Prostate gland (tissue), 2 donors: Measurements from ENCODE around the gene PLA2G2F. TPM values are rescaled to one million over a fixed set of nuclear protein-coding genes. Genes with fewer than 3 reads are reported as not detected.

Source experiments
- DNase-seq: peaks from one replicate; pipeline ENCODE4 v3.0.0-alpha.2; 2019; ENCODE audit warnings: low spot score
- H3K27ac ChIP-seq, 2 donors: fragments of 200-600 bp; sonication (generic); 2 replicates each; pipeline ENCODE4 v1.5.1; 2017 to 2019
- H3K27me3 ChIP-seq: fragments of 200-600 bp; sonication (generic); replicated peaks from 2 replicates; pipeline ENCODE4 v1.5.1; 2019; ENCODE audit not compliant: insufficient read depth
- H3K36me3 ChIP-seq, 2 donors: fragments of 200-600 bp; sonication (generic); 1 replicate in 1 of 2; 2 replicates in 1 of 2; pipeline versions ENCODE4 v1.5.1 to v1.8.1; 2017 to 2019
- H3K4me1 ChIP-seq: fragments of 200-600 bp; sonication (generic); replicated peaks from 2 replicates; pipeline ENCODE4 v1.5.1; 2019
- H3K4me3 ChIP-seq, 2 donors: fragments of 200-600 bp; sonication (generic); 2 replicates each; pipeline ENCODE4 v1.5.1; 2017 to 2019
- H3K9me3 ChIP-seq: fragments of 200-600 bp; sonication (generic); 2 replicates; pipeline ENCODE4 v1.5.1; 2017
- POLR2A ChIP-seq: fragments of 450-650 bp; IDR thresholded peaks from one replicate; pipeline ENCODE4 v1.6.1; 2016; ENCODE audit warnings: antibody characterized with exemption, mild to moderate bottlenecking
- POLR2AphosphoS5 ChIP-seq: sonication (generic); formaldehyde crosslinking; IDR thresholded peaks from one replicate; pipeline ENCODE4 v1.6.1; 2017; ENCODE audit warnings: antibody characterized with exemption
- WGBS: methylation state at CpG from one replicate; pipeline ENCODE4 v1.1.5; 2018; 5-methylcytosine and 5-hydroxymethylcytosine counted together
- intact Hi-C: fragments of 100-400 bp; cut with DNase I; formaldehyde crosslinking; loops from one replicate; pipeline ENCODE4 v1.14.2; 2022
- total RNA-seq, 2 donors: library from RNA; depleted of rRNA; stranded (reverse); fragments of >200 nt; gene quantifications; one replicate each; pipeline ENCODE4 v1.1.0, GENCODE V29; 2016
- TF ChIP-seq, protein P1 (sequence below), 4 experiments: fragments of 200-600 bp in 2 of 4; fragments of 450-650 bp in 2 of 4; sonication (generic) in 2 of 4; IDR thresholded peaks; 1 replicate in 3 of 4; 2 replicates in 1 of 4; pipeline ENCODE4 v1.5.1; 2016 to 2019; ENCODE audit warnings: antibody characterized with exemption in 4 of 4, mild to moderate bottlenecking in 2 of 4, moderate library complexity in 2 of 4

Gene PLA2G2F
- total RNA-seq, 2 donors from 2014 or later = 0.23 TPM

DNA sequence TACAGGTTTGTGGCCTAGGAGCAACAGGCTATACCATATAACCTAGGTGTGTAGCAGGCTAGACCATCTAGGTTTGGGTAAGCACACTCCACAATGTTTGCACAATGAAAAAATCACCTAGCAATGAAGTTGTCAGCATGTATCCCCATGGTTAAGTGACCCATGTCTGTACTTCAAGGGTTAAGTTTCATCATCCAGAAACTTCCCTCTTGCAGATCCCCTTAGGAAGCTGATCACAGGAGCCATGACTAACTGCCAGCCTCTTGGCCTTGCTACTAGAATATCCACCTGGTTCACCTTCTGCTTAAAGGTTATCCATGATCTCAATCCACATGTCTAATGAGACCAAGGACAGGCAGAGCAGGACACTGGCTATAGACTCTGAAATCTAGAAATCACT, 43.3 kb downstream of the PLA2G2F start:
- Histone ChIP-seq H3K4me1 (no peaks in the 10 kb centered on the region), H3K4me3 (no peak overlapping the region), H3K27ac (no peak overlapping the region), H3K36me3 (no peaks in the 10 kb centered on the region), H3K27me3 (no peaks in the 10 kb centered on the region), H3K9me3 (no peaks in the 10 kb centered on the region)
- TF ChIP-seq POLR2AphosphoS5 (no peak), POLR2A (no peak)
- TF ChIP-seq, protein P1, sequence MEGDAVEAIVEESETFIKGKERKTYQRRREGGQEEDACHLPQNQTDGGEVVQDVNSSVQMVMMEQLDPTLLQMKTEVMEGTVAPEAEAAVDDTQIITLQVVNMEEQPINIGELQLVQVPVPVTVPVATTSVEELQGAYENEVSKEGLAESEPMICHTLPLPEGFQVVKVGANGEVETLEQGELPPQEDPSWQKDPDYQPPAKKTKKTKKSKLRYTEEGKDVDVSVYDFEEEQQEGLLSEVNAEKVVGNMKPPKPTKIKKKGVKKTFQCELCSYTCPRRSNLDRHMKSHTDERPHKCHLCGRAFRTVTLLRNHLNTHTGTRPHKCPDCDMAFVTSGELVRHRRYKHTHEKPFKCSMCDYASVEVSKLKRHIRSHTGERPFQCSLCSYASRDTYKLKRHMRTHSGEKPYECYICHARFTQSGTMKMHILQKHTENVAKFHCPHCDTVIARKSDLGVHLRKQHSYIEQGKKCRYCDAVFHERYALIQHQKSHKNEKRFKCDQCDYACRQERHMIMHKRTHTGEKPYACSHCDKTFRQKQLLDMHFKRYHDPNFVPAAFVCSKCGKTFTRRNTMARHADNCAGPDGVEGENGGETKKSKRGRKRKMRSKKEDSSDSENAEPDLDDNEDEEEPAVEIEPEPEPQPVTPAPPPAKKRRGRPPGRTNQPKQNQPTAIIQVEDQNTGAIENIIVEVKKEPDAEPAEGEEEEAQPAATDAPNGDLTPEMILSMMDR (IDR thresholded peaks at IDR 0.05) = no peak
- intact Hi-C loops = loop anchor here (10.0 kb wide), 1 partner anchor 448 kb away; no protein-coding TSS in a partner anchor
- no peak for DNase-seq

DNA sequence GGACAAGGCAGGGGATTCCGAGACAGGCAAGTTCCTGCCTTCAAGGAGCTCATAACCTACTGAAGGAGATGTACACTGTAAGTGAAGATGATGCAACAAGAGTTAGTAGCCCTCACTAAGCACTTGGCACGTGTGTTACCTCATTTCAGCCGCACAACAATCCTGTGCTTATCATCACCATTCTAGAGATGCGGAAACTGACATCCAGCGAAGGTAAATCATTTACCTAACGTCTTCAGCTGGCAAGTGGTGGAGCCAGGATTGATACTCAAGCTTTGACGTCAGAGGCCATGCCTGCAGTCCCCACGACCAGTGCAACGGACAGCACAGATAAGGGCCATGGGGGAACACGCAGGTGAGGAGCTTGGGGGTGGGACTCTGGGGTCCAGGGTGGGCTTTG, 43.9 kb downstream of the PLA2G2F start:
- intact Hi-C loops = loop anchor here (10.0 kb wide), 1 partner anchor 448 kb away; no protein-coding TSS in a partner anchor
- no peaks in the 10 kb centered on the region for H3K9me3 ChIP-seq
- WGBS = 91% methylated on average over 10 of the region's 10 CpGs
- TF ChIP-seq POLR2AphosphoS5 (no peak), POLR2A (no peak)
- TF ChIP-seq, protein P1 (IDR thresholded peaks at IDR 0.05) = no peak
- H3K4me1 ChIP-seq = no peaks in the 10 kb centered on the region
- H3K27ac ChIP-seq = no peak overlapping the region
- H3K4me3 ChIP-seq = no peak overlapping the region
- no peaks in the 10 kb centered on the region for H3K27me3 ChIP-seq
- no peaks in the 10 kb centered on the region for H3K36me3 ChIP-seq
- no peak for DNase-seq

DNA sequence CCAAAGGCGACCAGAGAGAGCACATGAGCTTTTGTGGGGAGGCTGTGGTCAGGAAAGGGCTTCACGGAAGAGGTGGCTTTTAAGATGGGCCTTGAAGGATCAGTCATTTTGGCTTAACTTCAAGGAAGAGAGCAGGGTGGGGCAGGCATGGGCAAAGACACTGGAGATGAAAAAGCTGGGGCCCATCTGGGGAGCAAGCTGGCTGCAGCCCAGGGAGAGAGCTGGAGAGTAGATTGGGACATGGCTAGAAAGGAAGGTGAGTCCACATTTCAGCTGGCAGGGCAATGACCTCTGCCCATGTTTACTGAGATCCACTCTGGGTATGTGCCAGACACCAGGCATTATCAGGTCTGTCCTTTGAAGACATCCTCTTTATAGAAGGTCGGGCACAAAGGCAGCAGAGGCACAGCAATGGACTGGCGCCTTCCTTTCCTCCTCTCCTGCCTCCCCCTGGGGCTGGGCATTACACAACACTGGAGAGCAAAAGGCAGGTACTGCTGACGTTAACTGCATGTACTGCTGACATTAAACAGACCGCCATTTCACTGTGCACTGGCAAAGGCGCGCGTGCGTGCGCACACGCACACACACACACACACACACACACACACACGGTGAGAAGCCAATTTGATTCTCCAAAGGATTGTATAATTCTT, 44.6 kb downstream of the PLA2G2F start:
- no peaks in the 10 kb centered on the region for H3K27me3 ChIP-seq
- H3K4me1 ChIP-seq = no peaks in the 10 kb centered on the region
- H3K9me3 ChIP-seq = no peaks in the 10 kb centered on the region
- intact Hi-C loops = loop anchor here (10.0 kb wide), 1 partner anchor 449 kb away; no protein-coding TSS in a partner anchor
- no peak overlapping the region for H3K27ac ChIP-seq
- no peak for TF ChIP-seq POLR2AphosphoS5
- TF ChIP-seq, protein P1 (IDR thresholded peaks at IDR 0.05) = no peak
- TF ChIP-seq POLR2A = no peak
- no peak overlapping the region for H3K4me3 ChIP-seq
- no peaks in the 10 kb centered on the region for H3K36me3 ChIP-seq
- 84% methylated on average over 13 of the region's 13 CpGs for WGBS
- no peak for DNase-seq

DNA sequence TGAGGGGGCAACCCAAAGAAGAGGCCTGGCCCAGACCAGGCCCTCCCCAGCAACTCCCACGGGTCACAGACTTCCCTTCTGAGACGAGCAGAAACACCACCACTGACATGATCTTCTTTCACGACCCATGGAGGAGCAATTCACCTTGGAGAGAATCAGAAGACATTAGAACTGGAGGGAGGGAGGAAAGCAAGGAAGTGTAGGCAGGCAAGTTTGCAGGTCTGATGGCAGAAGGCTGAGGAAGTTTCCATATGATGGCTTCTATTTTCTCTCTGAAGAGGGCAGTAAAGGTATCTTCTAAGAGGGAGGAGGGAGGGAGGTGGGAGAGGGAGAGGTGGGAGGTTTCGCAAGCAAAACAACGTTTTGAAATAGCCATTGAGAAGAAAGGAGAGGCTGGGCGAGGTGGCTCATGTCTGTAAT, 45.4 kb downstream of the PLA2G2F start:
- Histone ChIP-seq H3K27me3 (no peaks in the 10 kb centered on the region), H3K4me3 (no peak overlapping the region), H3K4me1 (no peaks in the 10 kb centered on the region), H3K27ac (no peak overlapping the region), H3K9me3 (no peaks in the 10 kb centered on the region), H3K36me3 (no peaks in the 10 kb centered on the region)
- intact Hi-C loops = loop anchor here (10.0 kb wide), 1 partner anchor 450 kb away; no protein-coding TSS in a partner anchor
- TF ChIP-seq POLR2AphosphoS5 (no peak), POLR2A (no peak)
- TF ChIP-seq, protein P1 (IDR thresholded peaks at IDR 0.05) = no peak
- WGBS = 79% methylated on average over 6 of the region's 6 CpGs
- DNase-seq = no peak
